IMR-90 (cell line): ENCODE results near the gene FBRS. TPM values are rescaled to one million over a fixed set of nuclear protein-coding genes. Genes with fewer than 3 reads are reported as not detected.
A peak's percentile ranks its signal among the peaks of the same experiment; 100 is the strongest.

ENCODE experiments used
- ATAC-seq: fragments of 200-7000 bp; cut with Tn5 transposase; 2 replicates; pipeline ENCODE4 v1.9.1; 2020; ENCODE audit warnings: low read depth, mild to moderate bottlenecking, moderate library complexity
- BruUV-seq: library from RNA; stranded (reverse); fragments of 400-500 nt; replicated peaks from 2 replicates; lab custom pipeline; 2021; lab: Mats Ljungman, UMichigan
- CTCF ChIA-PET: fragments of 300-600 bp; formaldehyde crosslinking; extraction: SDS; loops from one replicate; lab custom pipeline; 2021; ENCODE audit warnings: antibody characterized with exemption; lab: Yijun Ruan, JAX
- POLR2A ChIA-PET: fragments of 300-600 bp; sonication (Branson Sonifier 250); formaldehyde crosslinking; loops from one replicate; lab custom pipeline; 2022; ENCODE audit warnings: antibody characterized with exemption; ENCODE audit not compliant: unreplicated experiment; lab: Charles Lee
- DNase-seq: peaks from one replicate; pipeline ENCODE4 v3.0.0; 2013
- H2AFZ ChIP-seq: replicated peaks from 2 replicates; pipeline ENCODE3; 2013; ENCODE audit warnings: low read length, mild to moderate bottlenecking; ENCODE audit not compliant: poor library complexity
- H2AK5ac ChIP-seq: 2 replicates; pipeline ENCODE4 v1.6.1; 2013; ENCODE audit warnings: low read depth, low read length, inconsistent platforms
- H2AK9ac ChIP-seq: replicated peaks from 2 replicates; pipeline ENCODE3; 2013; ENCODE audit warnings: mild to moderate bottlenecking, low read depth, low read length, moderate library complexity; ENCODE audit not compliant: poor library complexity
- H2BK120ac ChIP-seq: 2 replicates; pipeline ENCODE4 v1.6.1; 2013; ENCODE audit warnings: low read depth, low read length, inconsistent platforms
- H2BK15ac ChIP-seq: 3 replicates; pipeline ENCODE4 v1.6.1; 2013; ENCODE audit warnings: low read depth, low read length, inconsistent platforms
- H2BK20ac ChIP-seq: 2 replicates; pipeline ENCODE4 v1.6.1; 2013; ENCODE audit warnings: low read depth, mild to moderate bottlenecking, inconsistent platforms, low read length, moderate library complexity
- H2BK5ac ChIP-seq: 2 replicates; pipeline ENCODE4 v1.6.1; 2013; ENCODE audit warnings: mild to moderate bottlenecking, low read depth, low read length, inconsistent platforms; ENCODE audit not compliant: poor library complexity, severe bottlenecking
- H3K14ac ChIP-seq: replicated peaks from 2 replicates; pipeline ENCODE4 v1.6.1; 2013; ENCODE audit warnings: low read depth, low read length, inconsistent platforms
- H3K18ac ChIP-seq: 2 replicates; pipeline ENCODE4 v1.6.1; 2013; ENCODE audit warnings: low read depth, low read length, control low read depth
- H3K23ac ChIP-seq: 2 replicates; pipeline ENCODE4 v1.6.1; 2013; ENCODE audit warnings: low read depth, low read length, inconsistent platforms
- H3K27ac ChIP-seq: 2 replicates; pipeline ENCODE4 v1.5.1; 2013; ENCODE audit warnings: mild to moderate bottlenecking, control low read depth, low read length; ENCODE audit not compliant: insufficient read depth
- H3K27me3 ChIP-seq: 2 replicates; pipeline ENCODE4 v1.6.1; 2013; ENCODE audit warnings: low read length; ENCODE audit not compliant: control insufficient read depth, insufficient read depth
- H3K36me3 ChIP-seq: 2 replicates; pipeline ENCODE4 v1.6.1; 2013; ENCODE audit warnings: low read length, mixed read lengths; ENCODE audit not compliant: control insufficient read depth, insufficient read depth
- H3K4ac ChIP-seq: 2 replicates; pipeline ENCODE4 v1.6.1; 2013; ENCODE audit warnings: low read depth, low read length, inconsistent platforms
- H3K4me1 ChIP-seq: 2 replicates; pipeline ENCODE4 v1.6.1; 2013; ENCODE audit warnings: low read length, mixed read lengths; ENCODE audit not compliant: control insufficient read depth, insufficient read depth
- H3K4me2 ChIP-seq: 2 replicates; pipeline ENCODE4 v1.6.1; 2013; ENCODE audit warnings: low read depth, mild to moderate bottlenecking, control low read depth, low read length, moderate library complexity
- H3K4me3 ChIP-seq: 2 replicates; pipeline ENCODE4 v1.5.1; 2013; ENCODE audit warnings: low read depth, mild to moderate bottlenecking, control low read depth, low read length, moderate library complexity; ENCODE audit not compliant: insufficient read depth
- H3K56ac ChIP-seq: 2 replicates; pipeline ENCODE4 v1.6.1; 2013; ENCODE audit warnings: low read length, inconsistent platforms; ENCODE audit not compliant: insufficient read depth; ENCODE audit errors: extremely low read depth
- H3K79me1 ChIP-seq, 2 experiments: 2 replicates each; pipeline ENCODE4 v1.6.1; 2013; ENCODE audit warnings: low read length in 2 of 2, inconsistent platforms in 1 of 2, low read depth in 1 of 2
- H3K9ac ChIP-seq: 2 replicates; pipeline ENCODE4 v1.6.1; 2013; ENCODE audit warnings: low read depth, low read length, control low read depth
- H3K9me1 ChIP-seq: 2 replicates; pipeline ENCODE4 v1.6.1; 2013; ENCODE audit warnings: low read length, inconsistent platforms; ENCODE audit not compliant: insufficient read depth
- H3K9me3 ChIP-seq: 2 replicates; pipeline ENCODE4 v1.6.1; 2013; ENCODE audit warnings: low read length; ENCODE audit not compliant: control insufficient read depth, insufficient read depth
- H4K20me1 ChIP-seq: 2 replicates; pipeline ENCODE4 v1.6.1; 2013; ENCODE audit warnings: low read length, inconsistent platforms; ENCODE audit not compliant: insufficient read depth
- H4K5ac ChIP-seq: 2 replicates; pipeline ENCODE4 v1.6.1; 2013; ENCODE audit warnings: mild to moderate bottlenecking, low read depth, low read length, control low read depth
- H4K8ac ChIP-seq, 2 experiments: 2 replicates each; pipeline ENCODE4 v1.6.1; 2013; ENCODE audit warnings: low read depth in 2 of 2, low read length in 2 of 2, control low read depth in 1 of 2, inconsistent platforms in 1 of 2
- H4K91ac ChIP-seq: 2 replicates; pipeline ENCODE4 v1.6.1; 2013; ENCODE audit warnings: low read depth, low read length, inconsistent platforms; ENCODE audit not compliant: insufficient read depth
- CEBPB ChIP-seq: IDR thresholded peaks from 2 replicates; pipeline ENCODE4 v1.6.1; 2012; ENCODE audit warnings: low read depth, low read length, improper control_type of control experiment
- CHD1 ChIP-seq: IDR thresholded peaks from 2 replicates; pipeline ENCODE4 v1.6.1; 2012; ENCODE audit warnings: low read depth, low read length, improper control_type of control experiment
- WGBS, 2 experiments: methylation state at CpG; one replicate each; pipeline versions ENCODE4 v1.1.5 to v1.1.7; 2013; ENCODE audit warnings: missing lambda C conversion rate in 2 of 2; ENCODE audit not compliant: insufficient read length in 1 of 2; ENCODE audit errors: extremely low coverage in 2 of 2; 5-methylcytosine and 5-hydroxymethylcytosine counted together
- dilution Hi-C: fragments of 300-500 bp; cut with HindIII; formaldehyde crosslinking; loops from one replicate; pipeline ENCODE4 v1.14.3; 2018; ENCODE audit warnings: low sequenced_read_pairs; ENCODE audit not compliant: unreplicated experiment
- in situ Hi-C: fragments of 300-500 bp; cut with MboI; formaldehyde crosslinking; loops from 3 replicates; pipeline ENCODE4 v1.14.3; 2019; ENCODE audit warnings: low sequenced_read_pairs, inconsistent platforms, mixed read lengths
- intact Hi-C: fragments of 100-400 bp; cut with micrococcal nuclease; formaldehyde crosslinking; loops from 2 replicates; pipeline ENCODE4 v1.10.0; 2022
- polyA plus RNA-seq, 3 experiments: library from polyadenylated mRNA; depleted of rRNA; stranded (reverse); fragments of >200 nt; gene quantifications; 2 replicates each; pipeline ENCODE4 v1.2.3, GENCODE V29; 2012; ENCODE audit warnings: low replicate concordance in 1 of 3
- total RNA-seq: library from RNA; depleted of rRNA; stranded (reverse); fragments of >200 nt; gene quantifications from 2 replicates; pipeline ENCODE4 v1.2.3, GENCODE V29; 2012

The FBRS gene
- total and polyA plus RNA-seq, 2 of the 4 experiments (the other 2 are of a cell fraction): 2.0 to 22.4 TPM

DNA sequence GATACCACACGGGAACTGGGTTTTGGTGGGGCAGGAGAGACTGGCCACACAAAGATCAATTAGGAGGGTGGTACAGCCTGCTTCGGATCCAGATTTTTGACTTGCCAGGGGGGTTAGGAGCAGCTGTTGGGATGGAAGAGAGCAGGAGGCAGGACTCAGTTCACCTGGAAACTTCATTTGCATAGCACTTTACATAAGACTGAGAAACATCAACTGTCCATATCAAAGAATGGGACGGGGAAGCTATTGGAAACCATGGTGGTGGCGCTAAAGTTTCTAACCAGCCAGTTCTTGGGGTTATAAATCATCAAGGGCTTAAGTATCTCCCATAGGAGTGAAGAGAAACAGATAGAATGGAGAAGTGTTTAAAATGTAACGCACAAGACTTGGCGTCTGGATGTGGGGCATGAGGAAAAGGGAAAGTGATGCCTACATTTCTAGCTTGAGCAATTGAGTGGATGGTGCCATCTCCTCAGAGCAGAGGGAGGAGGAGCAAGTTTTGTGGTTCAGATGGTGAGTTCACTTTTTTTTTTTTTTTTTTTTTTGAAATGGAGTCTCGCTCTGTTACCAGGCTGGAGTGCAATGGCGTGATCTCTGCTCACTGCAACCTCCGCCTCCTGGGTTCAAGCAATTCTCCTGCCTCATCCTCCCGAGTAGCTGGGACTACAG lies 34.3 kb downstream of the FBRS start:
- CTCF ChIA-PET: no interaction called here
- Histone ChIP-seq H3K9ac (no peak overlapping the region), H3K18ac (no peak overlapping the region), H3K14ac (no peak overlapping the region), H4K91ac (no peak overlapping the region), H3K79me1 (peaks cover 3 to 7% of the 10 kb centered on the region in 2 experiments; a peak in 3 of 4 replicates), H2BK120ac (no peak overlapping the region), H3K36me3 (no peaks in the 10 kb centered on the region), H3K4me1 (peaks cover 3% of the 10 kb centered on the region; the same call in 1 of the 2 replicates), H2AFZ (peak overlapping the region; percentile 54), H3K27me3 (0 out of 2 replicates have a peak, but pooled peaks cover 2% of the 10 kb centered on the region), H3K4ac (no peak overlapping the region), H3K23ac (no peak overlapping the region), H2AK9ac (no peak overlapping the region), H2BK20ac (no peak overlapping the region), H4K20me1 (no peaks in the 10 kb centered on the region), H3K27ac (no peak overlapping the region), H4K5ac (no peak overlapping the region), H3K9me3 (no peaks in the 10 kb centered on the region), H3K4me2 (no peak overlapping the region), H2BK5ac (no peak overlapping the region), H3K9me1 (peaks cover 7% of the 10 kb centered on the region; the same call in 1 of the 2 replicates), H3K56ac (no peak overlapping the region), H2AK5ac (no peak overlapping the region), H3K4me3 (no peak overlapping the region), H4K8ac (no peak overlapping the region), H2BK15ac (no peak overlapping the region)
- intact Hi-C loops (no loop called here), dilution Hi-C loops (no loop called here), in situ Hi-C loops (no loop called here)
- no TSS peak for BruUV-seq
- no peak for TF ChIP-seq CHD1
- TF ChIP-seq CEBPB: no peak
- ATAC-seq (no peak), DNase-seq (no peak)
- POLR2A ChIA-PET: no interaction called here
- WGBS, 2 experiments: 26% methylated on average over 3 of the region's 10 CpGs; no CpG with 5 or more reads in 1 of the 2 experiments
